Caco-2 (cell line): ENCODE data around the gene TRMT61A. TPM values are rescaled to one million over a fixed set of nuclear protein-coding genes. Genes with fewer than 3 reads are reported as not detected.
A peak's percentile ranks its signal among the peaks of the same experiment; 100 is the strongest.

Source experiments
- Bru-seq: library from RNA; stranded (reverse); fragments of 400-500 nt; gene quantifications from one replicate; lab custom pipeline; 2021; lab: Mats Ljungman, UMichigan
- BruChase-seq, 2 experiments: library from RNA; stranded (reverse); fragments of 400-500 nt; gene quantifications; one replicate each; lab custom pipeline; 2021; lab: Mats Ljungman, UMichigan
- BruUV-seq: library from RNA; stranded (reverse); fragments of 400-500 nt; replicated peaks from 2 replicates; lab custom pipeline; 2021; lab: Mats Ljungman, UMichigan
- CTCF ChIA-PET: fragments of 300-600 bp; sonication (Branson Sonifier 250); formaldehyde crosslinking; loops from one replicate; lab custom pipeline; 2022; ENCODE audit warnings: antibody characterized with exemption; lab: Charles Lee
- POLR2A ChIA-PET: fragments of 300-600 bp; sonication (Branson Sonifier 250); formaldehyde crosslinking; loops from one replicate; lab custom pipeline; 2022; ENCODE audit warnings: antibody characterized with exemption; lab: Charles Lee
- DNase-seq, 2 experiments: peaks; one replicate each; pipeline versions ENCODE4 v3.0.0 to v3.0.0-alpha.2; 2020 to 2022
- H3K27me3 ChIP-seq: replicated peaks from 2 replicates; pipeline ENCODE4 v1.6.0; 2011; ENCODE audit warnings: low read length; ENCODE audit not compliant: control insufficient read depth, insufficient read depth
- H3K36me3 ChIP-seq: 2 replicates; pipeline ENCODE4 v1.5.1; 2011; ENCODE audit warnings: low read length; ENCODE audit not compliant: control insufficient read depth, insufficient read depth
- H3K4me1 ChIP-seq: fragments of 250-450 bp; sonication (Bioruptor Pico); 2 replicates; pipeline ENCODE4 v1.5.1; 2020; ENCODE audit warnings: mild to moderate bottlenecking
- H3K4me3 ChIP-seq: 2 replicates; pipeline ENCODE4 v1.5.1; 2011; ENCODE audit warnings: low read depth, mild to moderate bottlenecking, control low read depth, low read length
- H3K9me3 ChIP-seq: fragments of 250-450 bp; sonication (Bioruptor Pico); 2 replicates; pipeline ENCODE4 v1.5.1; 2020; ENCODE audit warnings: mild to moderate bottlenecking, moderate library complexity
- H3K27ac Mint-ChIP-seq: one replicate; pipeline ENCODE4 v1.8.0; 2022; ENCODE audit warnings: mixed read lengths; ENCODE audit not compliant: unreplicated experiment
- H3K27me3 Mint-ChIP-seq: one replicate; pipeline ENCODE4 v1.8.0; 2022; ENCODE audit warnings: mixed read lengths; ENCODE audit not compliant: insufficient read depth, unreplicated experiment
- H3K36me3 Mint-ChIP-seq: one replicate; pipeline ENCODE4 v1.8.0; 2022; ENCODE audit warnings: mild to moderate bottlenecking, mixed read lengths; ENCODE audit not compliant: insufficient read depth, unreplicated experiment
- H3K4me1 Mint-ChIP-seq: one replicate; pipeline ENCODE4 v1.8.0; 2022; ENCODE audit warnings: low read depth, mixed read lengths; ENCODE audit not compliant: unreplicated experiment
- H3K4me3 Mint-ChIP-seq: one replicate; pipeline ENCODE4 v1.8.0; 2022; ENCODE audit warnings: mild to moderate bottlenecking, moderate library complexity, mixed read lengths; ENCODE audit not compliant: unreplicated experiment
- H3K9me3 Mint-ChIP-seq: one replicate; pipeline ENCODE4 v1.8.0; 2022; ENCODE audit warnings: mixed read lengths; ENCODE audit not compliant: unreplicated experiment
- intact Hi-C: fragments of 100-400 bp; cut with micrococcal nuclease; formaldehyde crosslinking; loops from one replicate; pipeline ENCODE4 v1.10.0; 2022; ENCODE audit not compliant: unreplicated experiment
- long read RNA-seq: library from polyadenylated mRNA; stranded (forward); transcript quantifications from one replicate; pipeline ENCODE4 v2.0.0, GENCODE V29; 2022
- total RNA-seq: library from RNA; stranded (reverse); gene quantifications from 2 replicates; pipeline ENCODE4 v1.2.3, GENCODE V29; 2022
- TF ChIP-seq, protein P1 (sequence below), 2 experiments: fragments of 200-600 bp in 1 of 2; IDR thresholded peaks; 1 replicate in 1 of 2; 2 replicates in 1 of 2; pipeline versions ENCODE4 v1.5.1 to v1.8.0; 2011 to 2022; ENCODE audit warnings: antibody characterized with exemption in 1 of 2, control low read depth in 1 of 2, inconsistent platforms in 1 of 2, low read depth in 1 of 2, low read length in 1 of 2, mild to moderate bottlenecking in 1 of 2, moderate library complexity in 1 of 2; ENCODE audit not compliant: insufficient read depth in 1 of 2, severe bottlenecking in 1 of 2, unreplicated experiment in 1 of 2

Gene TRMT61A
- total RNA-seq (20.8 and 22.3 TPM in 2 replicates), Bru-seq, nascent RNA (percentile 59 among the genes with signal in this experiment), BruChase-seq, experiment 1, labeled RNA remaining after a 2-hour chase (percentile 64 among the genes with signal in this experiment), BruChase-seq, experiment 2, labeled RNA remaining after a 6-hour chase (percentile 67 among the genes with signal in this experiment)
- long read RNA-seq, transcript TRMT61A-202 (4 exons, 3,229 nt), result major isoform, 19 of 23 reads
- long read RNA-seq, partial matches to known transcripts, result 0 of 23 reads
- long read RNA-seq, other reads (novel, unspliced or antisense), result 4 of 23 reads

DNA sequence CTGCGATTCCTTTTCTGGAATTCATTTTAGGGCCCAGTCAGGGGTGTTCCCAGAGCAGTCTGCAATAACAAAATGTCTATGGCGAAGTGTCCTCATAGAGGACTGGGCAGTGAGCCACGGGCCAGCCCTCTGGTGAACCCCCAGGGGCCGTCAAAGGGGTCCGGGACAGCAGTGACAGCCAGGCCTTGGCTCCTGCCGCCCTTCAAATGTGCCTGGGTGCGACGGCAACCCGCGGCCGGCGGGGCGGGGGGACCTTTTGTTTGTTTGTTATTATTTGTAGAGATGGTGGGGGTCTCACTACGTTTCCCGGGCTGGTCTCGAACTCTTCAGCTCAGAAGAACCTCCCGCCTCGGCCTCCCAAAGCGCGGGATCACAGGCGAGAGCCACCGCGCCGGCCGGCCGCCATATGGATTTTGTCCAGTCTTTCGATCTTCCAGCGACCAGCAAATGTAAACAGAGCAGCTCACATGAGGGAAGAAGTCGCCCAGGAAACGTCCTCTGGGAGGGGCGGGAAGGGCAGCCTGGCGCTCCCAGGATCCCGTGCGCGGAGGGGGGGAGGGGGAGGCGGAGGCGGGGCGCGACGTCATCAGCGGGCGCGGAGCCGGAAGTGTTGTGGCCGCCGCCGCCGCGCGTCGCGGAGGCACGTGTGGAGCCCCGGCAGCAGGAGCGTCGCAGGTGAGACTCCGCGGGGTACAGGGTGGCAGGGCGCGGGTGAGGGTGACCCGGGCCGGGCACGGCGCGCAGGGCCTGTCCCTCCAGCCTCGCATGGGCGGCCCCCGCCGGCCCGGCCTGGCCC, at the start of gene TRMT61A:
Gene TRMT61A (plus strand): TSS at position 610 of the 796 bp plus-strand sequence. CDS start 783 bp downstream, outside the sequence.
- H3K4me3 ChIP-seq, result peak within 1 kb of the TSS; percentile 85
- H3K4me3 Mint-ChIP-seq, result peak within 1 kb of the TSS; percentile 81
- peaks cover 35% of the 10 kb centered on the region for H3K4me1 Mint-ChIP-seq
- H3K36me3 Mint-ChIP-seq, result peaks cover 29% of the 10 kb centered on the region
- intact Hi-C loops, result no loop called here
- CTCF ChIA-PET, result interaction anchor here (0.6 to 2.2 kb wide), 7 partner anchors 10 to 1694 kb away, joined by 3 to 11 read pairs (median 5); no protein-coding TSS in a partner anchor
- POLR2A ChIA-PET, result interaction anchor here (0.6 to 1.0 kb wide), 3 partner anchors 21 to 60 kb away, joined by 3 to 5 read pairs (median 4); no protein-coding TSS in a partner anchor
- peaks cover 51% of the 10 kb centered on the region for H3K4me1 ChIP-seq
- BruUV-seq, result TSS peak; percentile 83
- H3K27ac Mint-ChIP-seq, result peak within 1 kb of the TSS; percentile 85
- H3K9me3 ChIP-seq, result no peaks in the 10 kb centered on the region
- no peaks in the 10 kb centered on the region for H3K9me3 Mint-ChIP-seq
- DNase-seq, result peak; percentile 88 to 93
- TF ChIP-seq, protein P1, sequence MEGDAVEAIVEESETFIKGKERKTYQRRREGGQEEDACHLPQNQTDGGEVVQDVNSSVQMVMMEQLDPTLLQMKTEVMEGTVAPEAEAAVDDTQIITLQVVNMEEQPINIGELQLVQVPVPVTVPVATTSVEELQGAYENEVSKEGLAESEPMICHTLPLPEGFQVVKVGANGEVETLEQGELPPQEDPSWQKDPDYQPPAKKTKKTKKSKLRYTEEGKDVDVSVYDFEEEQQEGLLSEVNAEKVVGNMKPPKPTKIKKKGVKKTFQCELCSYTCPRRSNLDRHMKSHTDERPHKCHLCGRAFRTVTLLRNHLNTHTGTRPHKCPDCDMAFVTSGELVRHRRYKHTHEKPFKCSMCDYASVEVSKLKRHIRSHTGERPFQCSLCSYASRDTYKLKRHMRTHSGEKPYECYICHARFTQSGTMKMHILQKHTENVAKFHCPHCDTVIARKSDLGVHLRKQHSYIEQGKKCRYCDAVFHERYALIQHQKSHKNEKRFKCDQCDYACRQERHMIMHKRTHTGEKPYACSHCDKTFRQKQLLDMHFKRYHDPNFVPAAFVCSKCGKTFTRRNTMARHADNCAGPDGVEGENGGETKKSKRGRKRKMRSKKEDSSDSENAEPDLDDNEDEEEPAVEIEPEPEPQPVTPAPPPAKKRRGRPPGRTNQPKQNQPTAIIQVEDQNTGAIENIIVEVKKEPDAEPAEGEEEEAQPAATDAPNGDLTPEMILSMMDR (IDR thresholded peaks at IDR 0.05; ENCODE audit: insufficient read depth in 1 of 2, low read depth in 1 of 2, low read length in 1 of 2, severe bottlenecking in 1 of 2, unreplicated experiment in 1 of 2), result no peak
- H3K27me3 Mint-ChIP-seq, result no peaks in the 10 kb centered on the region
- no peaks in the 10 kb centered on the region for H3K27me3 ChIP-seq
- 0 out of 2 replicates have a peak, but pooled peaks cover 2% of the 10 kb centered on the region for H3K36me3 ChIP-seq

DNA sequence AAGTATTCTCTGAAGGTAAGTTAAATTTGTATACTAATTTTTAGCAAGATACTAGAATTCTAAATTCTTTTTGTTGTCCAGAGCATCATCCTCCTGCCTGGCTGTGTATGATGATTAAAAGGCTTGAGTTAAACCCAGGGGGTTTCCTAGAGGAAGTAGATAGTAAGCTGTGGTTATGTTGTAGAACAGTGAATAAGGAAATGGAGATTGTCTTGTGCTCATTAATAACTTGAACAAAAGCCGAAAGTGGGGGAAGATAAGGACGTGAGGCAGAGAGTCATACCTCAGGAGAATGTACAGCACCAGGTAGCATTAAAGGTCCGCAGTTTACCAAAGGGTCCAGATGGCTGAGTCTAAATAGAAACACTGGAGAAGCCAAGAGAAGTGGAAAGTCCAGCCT, 48.4 kb upstream of the TRMT61A start:
- H3K4me3 Mint-ChIP-seq, result no peak overlapping the region
- Histone ChIP-seq H3K4me3 (no peak overlapping the region), H3K36me3 (peaks cover 2% of the 10 kb centered on the region), H3K27me3 (no peaks in the 10 kb centered on the region), H3K9me3 (no peaks in the 10 kb centered on the region), H3K4me1 (no peaks in the 10 kb centered on the region)
- no peaks in the 10 kb centered on the region for H3K4me1 Mint-ChIP-seq
- TF ChIP-seq, protein P1 (IDR thresholded peaks at IDR 0.05; ENCODE audit: insufficient read depth in 1 of 2, low read depth in 1 of 2, low read length in 1 of 2, severe bottlenecking in 1 of 2, unreplicated experiment in 1 of 2), result no peak
- TSS peak; percentile 21 for BruUV-seq
- ChIA-PET POLR2A (no interaction called here), CTCF (no interaction called here)
- no peak for DNase-seq
- H3K27ac Mint-ChIP-seq, result no peak overlapping the region
- no peaks in the 10 kb centered on the region for H3K27me3 Mint-ChIP-seq
- peaks cover 64% of the 10 kb centered on the region for H3K36me3 Mint-ChIP-seq
- no peaks in the 10 kb centered on the region for H3K9me3 Mint-ChIP-seq
- intact Hi-C loops, result no loop called here

DNA sequence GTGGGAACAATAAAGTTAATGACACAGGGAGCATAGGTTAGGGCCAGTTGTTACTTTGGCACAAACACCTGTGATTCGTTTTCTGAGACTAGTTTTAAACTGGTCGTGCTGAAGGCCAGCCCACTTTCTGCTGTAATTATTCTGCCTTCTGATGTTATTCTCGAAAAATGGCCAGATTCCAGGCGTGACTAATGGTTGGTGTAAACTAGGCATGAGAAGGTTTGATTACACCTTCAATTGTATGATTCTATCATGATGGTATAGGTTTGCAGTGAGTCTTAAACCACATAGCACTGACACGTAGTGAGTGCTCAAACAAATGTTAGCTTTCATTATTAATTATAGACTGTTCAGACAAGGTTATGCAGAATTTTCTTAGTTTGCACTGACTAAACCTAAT, 45.4 kb upstream of the TRMT61A start:
- Histone ChIP-seq H3K4me1 (no peaks in the 10 kb centered on the region), H3K27me3 (no peaks in the 10 kb centered on the region), H3K4me3 (no peak overlapping the region), H3K9me3 (no peaks in the 10 kb centered on the region), H3K36me3 (no peaks in the 10 kb centered on the region)
- H3K36me3 Mint-ChIP-seq, result peaks cover 50% of the 10 kb centered on the region
- H3K27me3 Mint-ChIP-seq, result no peaks in the 10 kb centered on the region
- BruUV-seq, result no TSS peak
- no peak for DNase-seq
- no peak overlapping the region for H3K27ac Mint-ChIP-seq
- no peaks in the 10 kb centered on the region for H3K4me1 Mint-ChIP-seq
- no peaks in the 10 kb centered on the region for H3K9me3 Mint-ChIP-seq
- CTCF ChIA-PET, result no interaction called here
- POLR2A ChIA-PET, result no interaction called here
- TF ChIP-seq, protein P1 (IDR thresholded peaks at IDR 0.05; ENCODE audit: insufficient read depth in 1 of 2, low read depth in 1 of 2, low read length in 1 of 2, severe bottlenecking in 1 of 2, unreplicated experiment in 1 of 2), result no peak
- no peak overlapping the region for H3K4me3 Mint-ChIP-seq
- intact Hi-C loops, result no loop called here
